H1 (cell line): ENCODE data around the gene BCL11A. TPM values are rescaled to one million over a fixed set of nuclear protein-coding genes. Genes with fewer than 3 reads are reported as not detected.
A peak's percentile ranks its signal among the peaks of the same experiment; 100 is the strongest.

Source experiments
- CTCF ChIA-PET: fragments of 300-600 bp; sonication (Branson Sonifier 250); formaldehyde crosslinking; loops from one replicate; lab custom pipeline; 2021; ENCODE audit not compliant: partially characterized antibody; lab: Charles Lee
- POLR2A ChIA-PET: fragments of 300-600 bp; sonication (Branson Sonifier 250); formaldehyde crosslinking; loops from one replicate; lab custom pipeline; 2021; ENCODE audit warnings: inconsistent platforms; ENCODE audit not compliant: partially characterized antibody; lab: Charles Lee
- DNase-seq, 2 experiments: peaks; one replicate each; pipeline versions ENCODE4 v3.0.0 to v3.0.0-alpha.2; 2010 to 2022; ENCODE audit warnings: low spot score in 2 of 2, low read depth in 1 of 2, mixed read lengths in 1 of 2
- FAIRE-seq: peaks from 2 replicates; lab custom pipeline; 2011; peaks lifted over from hg19 to GRCh38; lab: Jason Lieb, UNC
- H2AFZ ChIP-seq: 2 replicates; pipeline ENCODE4 v1.8.1; 2012; ENCODE audit warnings: low read length, inconsistent platforms
- H2AK5ac ChIP-seq: 2 replicates; pipeline ENCODE4 v1.6.1; 2013; ENCODE audit warnings: low read depth, low read length
- H2BK120ac ChIP-seq: replicated peaks from 2 replicates; pipeline ENCODE3; 2013; ENCODE audit warnings: low read depth, low read length, inconsistent platforms
- H2BK12ac ChIP-seq: 2 replicates; pipeline ENCODE4 v1.6.1; 2013; ENCODE audit warnings: low read depth, low read length
- H2BK15ac ChIP-seq: 2 replicates; pipeline ENCODE4 v1.6.1; 2013; ENCODE audit warnings: low read length
- H2BK20ac ChIP-seq: 2 replicates; pipeline ENCODE4 v1.6.1; 2013; ENCODE audit warnings: low read length
- H2BK5ac ChIP-seq: 2 replicates; pipeline ENCODE4 v1.6.1; 2013; ENCODE audit warnings: low read depth, low read length
- H3K14ac ChIP-seq: 2 replicates; pipeline ENCODE4 v1.6.1; 2013; ENCODE audit warnings: inconsistent platforms; ENCODE audit not compliant: insufficient read length
- H3K18ac ChIP-seq: 2 replicates; pipeline ENCODE4 v1.6.1; 2013; ENCODE audit warnings: low read length; ENCODE audit errors: extremely low read depth
- H3K23ac ChIP-seq: 2 replicates; pipeline ENCODE4 v1.6.1; 2013; ENCODE audit warnings: inconsistent platforms; ENCODE audit not compliant: insufficient read length
- H3K23me2 ChIP-seq: 2 replicates; pipeline ENCODE4 v1.6.1; 2013; ENCODE audit warnings: low read depth, low read length
- H3K27ac ChIP-seq: 2 replicates; pipeline ENCODE4 v1.6.1; 2011; ENCODE audit warnings: low read depth, low read length, inconsistent platforms
- H3K27me3 ChIP-seq, 4 experiments: replicated peaks in 1 of 4; 1 replicate in 1 of 4; 2 replicates in 3 of 4; pipeline versions ENCODE4 v1.6.1 to v1.8.1; 2011 to 2013; ENCODE audit warnings: low read length in 3 of 4, mild to moderate bottlenecking in 3 of 4, inconsistent platforms in 2 of 4, mixed read lengths in 2 of 4, moderate library complexity in 1 of 4; ENCODE audit not compliant: control insufficient read depth in 3 of 4, insufficient read depth in 3 of 4; ENCODE audit errors: extremely low read depth in 1 of 4
- H3K36me3 ChIP-seq, 4 experiments: 2 replicates each; pipeline versions ENCODE4 v1.6.1 to v1.8.1; 2011 to 2013; ENCODE audit warnings: mild to moderate bottlenecking in 4 of 4, low read length in 3 of 4, moderate library complexity in 2 of 4, control low read depth in 1 of 4, inconsistent platforms in 1 of 4; ENCODE audit not compliant: insufficient read depth in 4 of 4, control insufficient read depth in 2 of 4
- H3K4ac ChIP-seq: replicated peaks from 2 replicates; pipeline ENCODE3; 2013; ENCODE audit warnings: low read length, low read depth, mixed read lengths, inconsistent platforms; ENCODE audit not compliant: insufficient read length
- H3K4me1 ChIP-seq, 4 experiments: replicated peaks in 1 of 4; 1 replicate in 1 of 4; 2 replicates in 3 of 4; pipeline versions ENCODE4 v1.6.1 to v1.8.1; 2011 to 2013; ENCODE audit warnings: low read length in 3 of 4, inconsistent platforms in 2 of 4, mixed read lengths in 1 of 4; ENCODE audit not compliant: insufficient read depth in 4 of 4, control insufficient read depth in 3 of 4
- H3K4me2 ChIP-seq, 2 experiments: 2 replicates each; pipeline versions ENCODE4 v1.6.1 to v1.8.1; 2011 to 2013; ENCODE audit warnings: low read depth in 2 of 2, low read length in 2 of 2, control low read depth in 1 of 2, inconsistent platforms in 1 of 2, mild to moderate bottlenecking in 1 of 2; ENCODE audit not compliant: insufficient read depth in 1 of 2
- H3K4me3 ChIP-seq, 4 experiments: fragments of 200-600, 300-600 bp in 1 of 4; sonication (generic), shearing (Covaris generic), sonication (Bioruptor Twin) in 1 of 4; 2 replicates each; pipeline versions ENCODE4 v1.5.1 to v1.8.1; 2011 to 2016; ENCODE audit warnings: low read length in 4 of 4, low read depth in 3 of 4, control low read depth in 2 of 4, inconsistent platforms in 2 of 4, mild to moderate bottlenecking in 2 of 4, mixed read lengths in 1 of 4, moderate library complexity in 1 of 4; ENCODE audit not compliant: insufficient read depth in 2 of 4; ENCODE audit errors: extremely low read depth in 1 of 4
- H3K56ac ChIP-seq: replicated peaks from 2 replicates; pipeline ENCODE3; 2013; ENCODE audit warnings: low read depth, mild to moderate bottlenecking, mixed read lengths, low read length, inconsistent platforms; ENCODE audit not compliant: insufficient read length
- H3K79me1 ChIP-seq: 2 replicates; pipeline ENCODE4 v1.6.1; 2013; ENCODE audit warnings: low read depth, low read length, control low read depth
- H3K79me2 ChIP-seq, 2 experiments: 2 replicates each; pipeline versions ENCODE4 v1.6.1 to v1.8.1; 2012 to 2013; ENCODE audit warnings: low read length in 2 of 2, mild to moderate bottlenecking in 2 of 2, inconsistent platforms in 1 of 2; ENCODE audit not compliant: insufficient read depth in 2 of 2, control insufficient read depth in 1 of 2
- H3K9ac ChIP-seq, 4 experiments: replicated peaks in 1 of 4; 1 replicate in 1 of 4; 2 replicates in 3 of 4; pipeline versions ENCODE4 v1.6.1 to v1.8.1; 2011 to 2013; ENCODE audit warnings: low read depth in 3 of 4, low read length in 3 of 4, control low read depth in 2 of 4, mild to moderate bottlenecking in 2 of 4, moderate library complexity in 2 of 4, inconsistent platforms in 1 of 4; ENCODE audit errors: extremely low read depth in 1 of 4
- H3K9me3 ChIP-seq, 2 experiments: 2 replicates each; pipeline versions ENCODE4 v1.6.1 to v1.8.1; 2012 to 2013; ENCODE audit warnings: mild to moderate bottlenecking in 2 of 2, moderate library complexity in 2 of 2, control low read depth in 1 of 2, inconsistent platforms in 1 of 2, low read depth in 1 of 2, low read length in 1 of 2, mixed read lengths in 1 of 2; ENCODE audit not compliant: insufficient read depth in 2 of 2
- H4K20me1 ChIP-seq, 2 experiments: replicated peaks in 1 of 2; 2 replicates each; pipeline versions ENCODE3 to v1.8.1; 2011 to 2013; ENCODE audit warnings: inconsistent platforms in 2 of 2, low read length in 2 of 2, mild to moderate bottlenecking in 1 of 2; ENCODE audit not compliant: insufficient read depth in 2 of 2, control insufficient read depth in 1 of 2
- H4K5ac ChIP-seq: 2 replicates; pipeline ENCODE4 v1.6.1; 2013; ENCODE audit warnings: low read length, low read depth, mixed read lengths, inconsistent platforms; ENCODE audit not compliant: insufficient read length
- H4K8ac ChIP-seq: 2 replicates; pipeline ENCODE4 v1.8.0; 2013; ENCODE audit warnings: mild to moderate bottlenecking, moderate library complexity, low read length, inconsistent platforms; ENCODE audit not compliant: insufficient read depth; ENCODE audit errors: extremely low read depth
- H4K91ac ChIP-seq: replicated peaks from 2 replicates; pipeline ENCODE3; 2013; ENCODE audit warnings: low read length, mixed read lengths, inconsistent platforms; ENCODE audit not compliant: insufficient read length
- BACH1 ChIP-seq: IDR thresholded peaks from 2 replicates; pipeline ENCODE4 v1.6.1; 2012; ENCODE audit warnings: low read length, improper control_type of control experiment
- BRCA1 ChIP-seq: IDR thresholded peaks from 2 replicates; pipeline ENCODE4 v1.6.1; 2012; ENCODE audit warnings: low read depth, low read length, improper control_type of control experiment
- CHD2 ChIP-seq: IDR thresholded peaks from 2 replicates; pipeline ENCODE4 v1.6.1; 2012; ENCODE audit warnings: low read length, improper control_type of control experiment
- CTBP2 ChIP-seq: IDR thresholded peaks from 2 replicates; pipeline ENCODE4 v1.7.0; 2011; ENCODE audit warnings: borderline replicate concordance, mild to moderate bottlenecking, moderate library complexity, mixed read lengths, low read length; ENCODE audit not compliant: insufficient read depth, insufficient read length
- GABPA ChIP-seq: IDR thresholded peaks from 2 replicates; pipeline ENCODE4 v1.6.1; 2011; ENCODE audit warnings: mild to moderate bottlenecking, low read length, moderate library complexity, borderline replicate concordance; ENCODE audit not compliant: insufficient read depth
- KDM5A ChIP-seq: fragments of 200-600 bp; IDR thresholded peaks from 2 replicates; pipeline ENCODE4 v1.7.1; 2012; ENCODE audit warnings: mild to moderate bottlenecking, low read length, inconsistent platforms, mixed read lengths
- RXRA ChIP-seq: IDR thresholded peaks from 2 replicates; pipeline ENCODE4 v1.6.1; 2011; ENCODE audit warnings: low read depth, mild to moderate bottlenecking, low read length, moderate library complexity; ENCODE audit not compliant: insufficient read depth
- SP2 ChIP-seq: IDR thresholded peaks from 2 replicates; pipeline ENCODE4 v1.6.1; 2012; ENCODE audit warnings: mild to moderate bottlenecking, low read length, inconsistent platforms
- TCF12 ChIP-seq: IDR thresholded peaks from 2 replicates; pipeline ENCODE4 v1.6.1; 2011; ENCODE audit warnings: low read depth, mild to moderate bottlenecking, low read length
- WGBS, 2 experiments: shearing (Covaris generic) in 1 of 2; methylation state at CpG; one replicate each; pipeline versions ENCODE4 v1.1.6 to v1.1.7; 2013 to 2015; ENCODE audit warnings: low lambda C conversion rate in 2 of 2, mixed read lengths in 2 of 2, inconsistent platforms in 1 of 2, low coverage in 1 of 2, missing lambda C conversion rate in 1 of 2; ENCODE audit not compliant: insufficient replicate concordance in 2 of 2, insufficient coverage in 1 of 2, insufficient read length in 1 of 2; ENCODE audit errors: extremely low coverage in 1 of 2, missing lambda C conversion rate in 1 of 2; 5-methylcytosine and 5-hydroxymethylcytosine counted together
- polyA plus RNA-seq, 7 experiments: library from polyadenylated mRNA; depleted of rRNA in 3 of 7; stranded (reverse) in 5 of 7; unstranded in 2 of 7; fragments of >200 nt in 5 of 7; fragments of 200-250 nt in 2 of 7; gene quantifications; 1 replicate in 5 of 7; 2 replicates in 1 of 7; 4 replicates in 1 of 7; pipeline versions ENCODE4 v1.2.1 to v1.2.3, GENCODE V29; 2011 to 2013; ENCODE audit warnings: missing spikeins in 2 of 7, mixed read lengths in 2 of 7
- total RNA-seq: library from RNA; stranded (reverse); fragmentation: NEBNext Ultra II Directional; extraction: Animal tissue kit (Norgen Biotek cat#: 25700); gene quantifications from 2 replicates; pipeline ENCODE4 v1.2.1, GENCODE V29; 2021

The BCL11A gene
- total and polyA plus RNA-seq, 2 of the 8 experiments (the other 6 are each of a cell fraction or from before 2014, with no cell fraction given), result 11.9 to 59.3 TPM

- no peak for FAIRE-seq
- Histone ChIP-seq H3K4ac (peak overlapping the region; percentile 36), H2BK12ac (peak overlapping the region; percentile 96), H3K23ac (no peak overlapping the region), H3K4me1 (peaks cover 6 to 46% (median 32%) of the 10 kb centered on the region in 4 experiments), H4K5ac (peak overlapping the region; percentile 11), H4K8ac (no peak overlapping the region), H3K56ac (no peak overlapping the region), H4K20me1 (peaks cover 5 to 14% of the 10 kb centered on the region in 2 experiments), H3K14ac (no peak overlapping the region), H3K23me2 (peaks cover 4% of the 10 kb centered on the region; the same call in 1 of the 2 replicates), H2AK5ac (peak overlapping the region; percentile 92), H3K4me2 (peak overlapping the region in 1 of 2 experiments; percentile 79; a peak in 2 of 4 replicates), H3K27ac (0 out of 2 replicates have a peak overlapping the region, but pooled peaks have one; percentile 50), H3K79me1 (peaks cover 14% of the 10 kb centered on the region), H2AFZ (no peak overlapping the region), H2BK20ac (peak overlapping the region; percentile 87; the same call in 1 of the 2 replicates), H2BK5ac (peak overlapping the region; percentile 85), H3K79me2 (peaks cover 10 to 98% of the 10 kb centered on the region in 2 experiments; a peak in 3 of 4 replicates), H4K91ac (peak overlapping the region; percentile 75), H3K9me3 (no peaks in the 10 kb centered on the region), H3K4me3 (no peak overlapping the region), H2BK15ac (peak overlapping the region; percentile 63; the same call in 1 of the 2 replicates), H3K9ac (no peak overlapping the region), H3K27me3 (no peaks in the 10 kb centered on the region), H3K18ac (peak overlapping the region; percentile 81), H2BK120ac (peak overlapping the region; percentile 12), H3K36me3 (peaks cover 0 to 20% (median under 1%) of the 10 kb centered on the region in 4 experiments; a peak in 5 of 8 replicates)
- CTCF ChIA-PET, result interaction anchor here (1.2 to 2.8 kb wide), 7 partner anchors 9 to 185 kb away, joined by 3 to 10 read pairs (median 7); no protein-coding TSS in a partner anchor
- no peak for TF ChIP-seq KDM5A
- no peak for TF ChIP-seq CHD2
- no peak for TF ChIP-seq RXRA
- no peak for TF ChIP-seq GABPA
- no peak for TF ChIP-seq CTBP2
- no peak for TF ChIP-seq BACH1
- no peak for TF ChIP-seq BRCA1
- TF ChIP-seq TCF12, result no peak
- TF ChIP-seq SP2, result no peak
- DNase-seq, result peak in 1 of 2 experiments; percentile 43
- POLR2A ChIA-PET, result interaction anchor here (0.7 to 2.0 kb wide), 6 partner anchors 9 to 36 kb away, joined by 3 to 9 read pairs (median 3); no protein-coding TSS in a partner anchor
- 89% methylated on average over 5 of the region's 5 CpGs; no CpG with 5 or more reads in 1 of the 2 experiments for WGBS, 2 experiments
Observed at GRCh38 chr2:60521626-60522025, 31.8 kb downstream of the BCL11A start.
